ENCODE measurements around the gene DMWD. TPM values are rescaled to one million over a fixed set of nuclear protein-coding genes. Genes with fewer than 3 reads are reported as not detected.

Gene DMWD
- total and polyA plus RNA-seq, 2 of the 13 experiments (the other 11 are each of a cell fraction or from before 2014, with no cell fraction given): 10.3 to 14.9 TPM

- TF ChIP-seq TEF (CRISPR knock-in tag; IDR thresholded peaks at IDR 0.05) (no peak), ZNF260 (CRISPR knock-in tag; IDR thresholded peaks at IDR 0.05; ENCODE audit: borderline replicate concordance, low read depth) (no peak), ZBTB7A (CRISPR knock-in tag; IDR thresholded peaks at IDR 0.05) (no peak), SMARCC2 (IDR thresholded peaks at IDR 0.05) (no peak), FLYWCH1 (CRISPR knock-in tag; IDR thresholded peaks at IDR 0.05) (no peak), NR3C1 (CRISPR knock-in tag; IDR thresholded peaks at IDR 0.05) (no peak), RORA (CRISPR knock-in tag; IDR thresholded peaks at IDR 0.05) (no peak), PRMT3 (CRISPR knock-in tag; IDR thresholded peaks at IDR 0.05; ENCODE audit: borderline replicate concordance, low read depth) (no peak; the same call in 1 of the 2 replicates), ZNF407 (CRISPR knock-in tag; IDR thresholded peaks at IDR 0.05; ENCODE audit: not compliant biosample characterization) (peak; percentile 89), NR2F2 (IDR thresholded peaks at IDR 0.05; ENCODE audit: borderline replicate concordance, low read depth) (0 out of 2 replicates have a peak, but pooled peaks have one; percentile 12), ARNTL (CRISPR knock-in tag; IDR thresholded peaks at IDR 0.05) (no peak), ZNF790 (CRISPR knock-in tag; IDR thresholded peaks at IDR 0.05; ENCODE audit: borderline replicate concordance) (no peak; the same call in 1 of the 2 replicates), PBX2 (CRISPR knock-in tag; IDR thresholded peaks at IDR 0.05) (no peak), ATF4 (CRISPR knock-in tag; IDR thresholded peaks at IDR 0.05) (no peak), TBP (CRISPR knock-in tag; IDR thresholded peaks at IDR 0.05) (no peak), DPF2 (CRISPR knock-in tag; IDR thresholded peaks at IDR 0.05; ENCODE audit: borderline replicate concordance, low read depth) (no peak), ZNF484 (CRISPR knock-in tag; IDR thresholded peaks at IDR 0.05; ENCODE audit: borderline replicate concordance, low read depth) (no peak)
Measured at GRCh38 chr19:45767881-45768654, 24.6 kb downstream of the DMWD start (continued).
